ENCODE results near the gene DOCK1.

Gene DOCK1

DNA sequence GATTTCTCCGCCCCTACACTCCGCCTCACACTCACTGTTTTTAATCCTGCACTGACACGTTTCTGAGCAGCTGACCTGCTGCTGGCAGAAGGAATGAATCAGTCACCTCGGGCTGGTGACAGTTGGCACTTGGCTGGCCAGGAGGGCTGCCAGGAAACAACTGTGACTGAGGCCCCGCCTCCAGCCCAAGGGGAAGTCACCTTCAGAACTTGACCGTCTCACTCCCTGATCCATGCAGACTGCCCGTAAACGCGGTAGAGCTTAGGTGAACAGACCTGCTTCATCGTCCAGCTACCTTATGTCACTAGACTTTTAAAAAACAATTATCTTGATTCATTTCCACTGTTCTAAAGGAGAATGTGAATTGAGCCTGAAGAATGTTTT is 107.5 kb downstream of the DOCK1 start:
- no peak for DNase-seq

DNA sequence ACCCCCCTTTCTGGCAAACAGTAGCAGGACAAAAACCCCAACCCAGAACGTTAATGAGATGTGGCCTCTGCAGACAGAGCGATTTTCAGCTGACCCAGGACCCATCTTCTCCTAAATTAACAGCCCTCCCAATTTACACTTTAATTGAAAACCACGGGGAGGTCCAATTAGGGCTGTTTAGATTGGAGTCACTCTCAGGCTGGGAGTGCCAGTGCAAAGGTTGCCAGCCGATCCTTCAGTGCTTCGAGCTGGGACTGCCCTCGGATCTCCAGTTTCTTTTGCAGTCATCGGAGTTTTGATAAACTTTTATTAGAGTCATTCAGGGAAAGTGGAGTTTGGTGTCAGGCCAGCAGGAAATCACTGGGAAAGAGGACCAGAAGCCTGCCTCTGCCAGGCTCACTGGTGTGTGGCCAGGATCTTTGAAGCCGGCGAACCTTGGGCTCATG is 108.0 kb downstream of the DOCK1 start:
- no peak for DNase-seq

DNA sequence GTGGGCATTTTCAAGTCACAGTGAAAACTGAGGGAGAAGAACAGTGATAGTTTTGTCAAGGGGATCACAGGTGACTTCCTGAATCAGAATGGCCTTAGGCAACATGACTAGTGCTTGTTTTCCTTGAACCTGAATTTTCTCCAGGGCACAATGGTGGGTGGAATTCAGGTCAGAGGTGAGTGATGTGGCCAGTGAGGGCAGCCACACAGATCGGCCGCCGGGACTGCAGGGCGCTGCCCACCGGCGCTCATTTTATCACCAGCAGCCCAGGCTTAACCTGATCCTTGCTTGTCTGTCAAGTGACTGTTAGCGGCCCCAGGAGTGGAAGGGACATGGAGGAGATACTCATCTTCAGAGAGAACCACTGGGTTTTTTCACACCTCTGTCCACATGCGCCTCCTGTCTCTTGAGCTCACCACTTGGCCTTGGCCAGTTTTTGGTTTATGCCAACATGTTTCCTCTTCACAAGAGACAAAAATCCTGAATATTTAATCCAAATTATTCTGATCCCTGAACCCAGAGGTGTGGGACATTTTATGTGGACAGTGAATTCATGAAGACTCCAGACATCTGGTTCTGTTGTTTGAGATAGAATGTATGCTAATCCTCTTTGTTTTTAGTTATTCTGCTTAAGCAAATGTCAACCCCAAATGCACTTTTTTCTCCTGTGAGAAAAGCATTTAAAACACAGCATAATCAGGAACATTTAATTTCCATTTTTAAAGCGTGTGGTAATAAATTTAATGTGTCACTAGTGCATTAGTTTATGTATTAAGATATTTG is 108.7 kb downstream of the DOCK1 start:
- DNase-seq: no peak

- no peak for DNase-seq
These were observed 109.4 kb downstream of the DOCK1 start for GRCh38 chr10:127014671-127015070.

- DNase-seq: no peak
These were observed 110.1 kb downstream of the DOCK1 start for GRCh38 chr10:127015373-127015772.

GRCh38 chr10:127016331-127016730 is 111.1 kb downstream of the DOCK1 start:
- no peak for DNase-seq

DNA sequence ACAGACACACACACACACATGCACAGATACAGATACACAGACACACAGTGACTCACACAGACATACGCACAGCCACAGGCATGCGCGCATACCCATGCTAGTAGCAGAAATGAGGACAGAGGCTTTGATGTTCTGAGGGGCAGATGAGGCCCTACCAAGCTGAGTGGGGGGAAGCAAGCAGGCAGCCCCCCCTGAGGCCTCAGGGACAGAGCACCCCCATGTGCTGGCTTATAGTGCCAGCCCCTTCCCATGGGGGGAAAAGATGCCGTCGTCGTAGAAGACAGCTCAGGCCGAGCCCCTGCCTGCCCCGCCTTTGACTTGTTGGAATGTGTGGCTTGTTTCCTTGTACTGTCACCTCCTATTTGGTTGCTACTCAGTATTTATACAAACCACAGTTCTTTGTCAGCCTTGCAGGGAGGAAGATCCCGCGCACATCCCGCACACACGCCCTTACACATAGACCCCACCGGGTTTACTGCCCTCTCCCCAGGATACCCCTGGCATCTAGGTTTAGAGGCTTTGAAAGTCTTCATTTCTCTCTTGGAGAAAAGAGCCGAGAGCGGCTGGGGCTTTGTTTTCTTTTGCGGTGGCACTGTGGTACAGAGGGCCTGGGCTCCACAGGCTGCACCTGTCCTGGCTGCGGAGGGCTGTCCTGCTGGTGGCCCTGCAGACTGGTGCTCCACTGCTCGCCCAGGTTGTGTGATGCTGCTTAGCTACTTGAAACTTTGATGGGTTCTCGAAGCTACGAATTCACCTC is 112.5 kb downstream of the DOCK1 start:
- DNase-seq: no peak

- DNase-seq: no peak
These were observed 113.0 kb downstream of the DOCK1 start for GRCh38 chr10:127018298-127018650.

GRCh38 chr10:127018766-127019165 is 113.5 kb downstream of the DOCK1 start:
- DNase-seq: no peak

- DNase-seq: no peak
These were observed 115.0 kb downstream of the DOCK1 start for GRCh38 chr10:127020260-127020659.

DNA sequence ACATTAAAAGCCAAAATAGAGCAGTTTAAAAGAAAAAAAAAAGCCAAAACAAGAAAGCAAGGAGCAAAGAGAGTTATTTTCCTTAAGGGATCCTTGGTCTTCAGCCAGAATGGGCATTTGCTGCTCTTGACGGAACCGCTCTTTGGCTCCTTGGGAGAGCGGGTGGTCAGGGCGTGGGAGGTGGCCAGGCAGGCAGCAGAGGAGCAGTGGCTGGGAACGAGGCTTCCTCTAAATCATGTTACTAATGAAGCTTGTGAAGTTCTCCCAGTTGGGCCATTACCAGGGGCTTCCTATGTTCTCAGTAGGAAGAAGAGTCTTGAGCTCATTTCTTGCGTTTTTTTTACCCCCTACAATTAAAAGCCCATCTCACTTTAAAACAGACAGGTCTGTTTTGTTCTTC is 116.6 kb downstream of the DOCK1 start:
- DNase-seq: no peak

DNA sequence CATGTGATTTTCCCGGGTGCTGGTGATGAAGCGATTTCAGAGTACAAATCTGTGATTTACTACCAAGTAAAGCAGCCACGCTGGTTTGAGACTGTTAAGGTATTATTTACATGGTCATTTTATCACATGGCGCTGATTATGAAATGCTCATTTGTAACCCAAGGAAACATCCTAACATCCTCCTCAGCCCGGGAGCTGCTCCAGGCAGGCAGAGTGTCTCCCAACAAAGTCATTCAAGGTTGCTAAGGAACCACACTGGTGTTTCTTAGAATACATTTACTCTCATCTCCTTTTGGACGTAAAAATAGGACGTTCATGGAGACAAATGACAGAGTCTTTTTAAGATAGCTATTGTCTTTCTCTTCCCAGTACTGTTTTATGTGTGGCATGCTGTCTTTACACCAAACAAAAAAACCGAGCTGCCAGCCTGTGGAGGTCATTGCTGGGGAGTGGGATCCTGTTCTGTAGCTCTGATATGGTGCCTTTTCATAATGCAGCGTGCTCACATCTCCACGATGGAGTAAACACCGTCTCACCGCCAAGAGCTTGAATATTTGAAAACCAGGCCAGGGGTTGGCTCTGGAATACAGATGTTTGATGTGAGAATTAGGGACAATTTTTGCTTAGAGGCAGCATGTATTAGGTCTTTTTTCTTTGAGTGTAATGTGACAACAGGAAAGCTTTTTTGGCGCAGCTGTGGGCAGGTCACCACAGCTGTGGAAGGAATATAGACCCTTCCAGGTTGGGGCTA is 119.6 kb downstream of the DOCK1 start:
- no peak for DNase-seq

DNA sequence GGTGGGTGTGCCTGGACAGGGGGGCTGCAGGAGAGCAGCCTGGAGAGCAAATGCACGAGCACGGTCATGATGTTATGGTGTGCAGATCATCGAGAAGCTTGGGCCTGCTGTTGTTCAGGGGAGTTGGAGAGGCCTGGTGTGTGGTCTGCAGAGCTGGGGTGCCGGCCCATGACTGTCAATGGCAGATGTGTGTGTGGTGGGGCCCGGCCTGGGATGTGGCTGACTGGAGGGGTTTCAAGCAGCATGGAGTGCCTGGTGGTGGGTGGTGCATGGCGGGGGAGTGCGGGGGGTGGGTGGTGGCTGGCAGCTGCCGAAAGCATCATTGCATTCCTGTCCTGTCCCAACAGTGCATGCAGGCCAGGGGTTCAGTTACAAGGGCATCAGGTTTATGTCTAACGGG is 122.6 kb downstream of the DOCK1 start:
- DNase-seq: no peak

- DNase-seq: no peak
These were observed 123.3 kb downstream of the DOCK1 start for GRCh38 chr10:127028556-127028955.

- DNase-seq: no peak
These were observed 123.8 kb downstream of the DOCK1 start for GRCh38 chr10:127029061-127029460.

GRCh38 chr10:127033216-127034033 is 128.2 kb downstream of the DOCK1 start:
- no peak for DNase-seq

DNA sequence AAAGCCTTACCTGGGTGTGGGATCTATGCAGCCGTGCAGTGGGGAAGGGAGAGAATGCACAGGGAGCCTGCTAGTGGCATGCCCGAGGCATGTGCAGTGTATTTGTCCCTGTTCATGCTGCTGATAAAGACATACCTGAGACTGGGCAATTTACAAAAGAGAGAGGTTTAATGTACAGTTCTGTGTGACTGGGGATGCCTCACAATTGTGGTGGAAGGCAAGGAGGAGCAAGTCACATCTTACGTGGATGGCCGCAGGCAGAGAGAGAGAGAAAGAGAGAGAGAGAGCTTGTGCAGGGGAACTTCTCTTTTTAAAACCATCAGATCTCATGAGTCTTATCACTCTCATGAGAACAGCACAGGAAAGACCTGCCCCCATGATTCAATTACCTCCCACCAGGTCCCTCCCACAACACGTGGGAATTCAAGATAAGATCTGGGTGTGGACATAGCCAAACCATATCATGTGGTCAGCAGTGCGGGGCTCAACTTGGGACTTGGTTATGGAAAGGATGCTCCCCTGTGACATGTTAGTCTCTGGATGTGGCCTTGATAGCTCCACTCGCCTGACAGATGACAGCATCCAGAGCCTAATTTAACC is 128.9 kb downstream of the DOCK1 start:
- DNase-seq: no peak

DNA sequence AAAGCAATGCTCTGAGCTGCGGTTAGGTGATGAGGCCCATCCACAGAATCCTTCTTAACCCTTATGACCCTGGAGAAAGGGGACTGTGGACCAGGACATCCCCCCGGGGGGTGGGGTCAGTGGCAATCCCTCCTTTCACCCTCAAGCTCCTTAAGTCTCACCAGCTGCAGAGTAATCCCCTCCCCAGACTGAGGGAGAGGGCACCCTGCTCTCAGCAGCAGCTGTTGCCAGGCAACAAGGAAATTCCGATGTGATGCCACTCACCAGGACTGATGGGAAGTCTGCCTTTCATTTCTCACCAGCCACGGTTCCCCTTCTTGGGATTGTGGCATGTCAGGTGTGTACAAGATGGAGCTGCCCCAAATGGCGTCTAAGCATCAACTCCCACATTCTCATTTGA is 129.6 kb downstream of the DOCK1 start:
- DNase-seq: no peak

DNA sequence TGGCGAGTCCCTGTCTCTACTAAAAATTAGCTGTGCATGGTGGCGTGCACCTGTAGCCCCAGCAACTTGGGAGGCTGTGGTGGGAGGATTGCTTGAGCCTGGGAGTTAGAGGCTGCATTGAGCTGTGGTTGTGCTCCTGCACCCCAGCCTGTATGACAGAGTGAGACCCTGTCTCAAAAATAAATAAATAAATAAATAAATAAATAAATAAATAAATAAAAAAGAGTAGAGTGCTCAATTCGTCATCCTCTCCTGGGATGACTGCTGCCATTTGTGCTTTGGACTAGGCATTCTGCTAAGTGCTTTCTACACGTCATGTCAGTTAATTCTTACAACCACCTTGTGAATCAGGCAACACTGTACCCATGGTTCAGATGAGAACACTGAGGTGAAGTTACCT is 130.6 kb downstream of the DOCK1 start:
- no peak for DNase-seq

DNA sequence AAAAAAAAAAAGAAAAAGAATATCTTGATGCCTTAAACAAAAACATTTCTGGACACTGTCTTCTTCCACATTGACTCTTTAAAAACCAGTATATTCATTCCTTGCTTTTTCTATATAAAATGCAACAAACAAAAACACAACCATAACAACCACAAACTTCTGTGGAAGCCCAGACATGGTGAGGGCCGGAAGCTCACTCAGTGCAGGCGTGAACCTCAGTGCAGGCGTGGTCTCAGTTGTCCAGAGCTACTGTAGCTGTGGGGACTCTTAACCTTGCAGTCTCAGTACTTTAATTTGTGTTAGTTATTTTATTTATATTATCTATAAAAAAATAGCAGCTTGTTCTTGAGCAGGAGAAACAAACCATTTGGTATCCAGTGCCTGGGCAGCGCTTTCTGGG is 131.8 kb downstream of the DOCK1 start:
- no peak for DNase-seq

DNA sequence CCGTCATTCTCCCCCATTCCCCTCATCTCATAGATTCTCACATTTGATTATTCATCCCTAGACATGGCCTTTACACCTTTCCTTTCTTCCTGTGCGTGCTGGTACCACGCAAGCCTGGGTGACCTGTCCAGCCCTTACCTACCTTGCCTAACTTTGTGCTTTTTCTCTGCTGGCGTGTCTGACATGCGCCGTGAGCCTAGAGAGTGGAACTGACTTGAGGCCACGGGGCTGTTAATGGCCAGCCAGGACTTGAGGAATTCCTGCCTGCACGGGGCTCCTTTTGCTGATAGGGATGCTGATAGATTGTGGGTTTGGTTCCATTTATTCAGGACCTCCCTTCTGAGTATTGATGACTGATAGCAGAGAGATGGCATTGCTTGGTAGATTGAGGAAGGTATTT is 134.2 kb downstream of the DOCK1 start:
- DNase-seq: no peak

DNA sequence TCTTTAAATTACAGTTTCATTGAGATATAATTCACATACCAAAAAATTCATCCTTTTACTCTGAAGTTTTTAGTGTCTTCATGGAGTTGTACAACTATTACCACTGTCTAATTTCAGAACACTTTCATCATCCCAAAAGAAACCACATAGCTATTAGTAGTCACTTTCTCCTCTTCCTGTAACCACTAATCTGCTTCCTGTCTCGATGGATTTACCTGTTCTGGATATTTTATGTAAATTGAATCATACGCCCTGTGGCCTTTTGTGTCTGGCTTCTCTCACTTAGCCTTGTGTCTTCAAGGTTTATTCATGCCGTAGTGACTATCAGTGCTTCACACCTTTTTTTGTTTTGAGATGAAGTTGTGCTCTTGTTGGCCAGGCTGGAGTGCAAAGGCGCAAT is 135.5 kb downstream of the DOCK1 start:
- DNase-seq: no peak

- no peak for DNase-seq
These were observed 136.3 kb downstream of the DOCK1 start for GRCh38 chr10:127041552-127041951.
